GM19324 (cell line): ENCODE results near the gene AMPD2.

Source experiments
- ATAC-seq: cut with Tn5 transposase; IDR thresholded peaks from one replicate; pipeline ENCODE4 v1.9.1; 2021; ENCODE audit warnings: mild to moderate bottlenecking, moderate library complexity; ENCODE audit not compliant: unreplicated experiment, low FRiP score

Gene AMPD2

GRCh38 chr1:109615879-109616278, 3.8 kb upstream of the AMPD2 start:
- no peak for ATAC-seq

GRCh38 chr1:109616391-109616790, 3.2 kb upstream of the AMPD2 start:
- ATAC-seq = no peak

GRCh38 chr1:109617291-109617801, 2.3 kb upstream of the AMPD2 start:
- no peak for ATAC-seq

- ATAC-seq = no peak
Observed at GRCh38 chr1:109618661-109619575, 719 bp upstream of the AMPD2 start.

GRCh38 chr1:109620401-109620791, 759 bp downstream of the AMPD2 start:
- ATAC-seq = no peak

- peak; percentile 70 for ATAC-seq
Observed at GRCh38 chr1:109620841-109621286, 1.2 kb downstream of the AMPD2 start.

- ATAC-seq = no peak
Observed at GRCh38 chr1:109621379-109622136, 1.9 kb downstream of the AMPD2 start.

GRCh38 chr1:109622137-109622892, 2.7 kb downstream of the AMPD2 start:
- no peak for ATAC-seq

- no peak for ATAC-seq
Observed at GRCh38 chr1:109622895-109623294, 3.3 kb downstream of the AMPD2 start.

- ATAC-seq = no peak
Observed at GRCh38 chr1:109623601-109624161, 4.0 kb downstream of the AMPD2 start.

GRCh38 chr1:109624201-109625010, 4.8 kb downstream of the AMPD2 start:
- no peak for ATAC-seq

- no peak for ATAC-seq
Observed at GRCh38 chr1:109625176-109625575, 5.5 kb downstream of the AMPD2 start.

GRCh38 chr1:109625601-109626560, 6.2 kb downstream of the AMPD2 start:
- no peak for ATAC-seq

GRCh38 chr1:109626682-109627408, 7.2 kb downstream of the AMPD2 start:
- ATAC-seq = no peak

- no peak for ATAC-seq
Observed at GRCh38 chr1:109627692-109628399, 8.2 kb downstream of the AMPD2 start.

- ATAC-seq = no peak
Observed at GRCh38 chr1:109628540-109629321, 9.1 kb downstream of the AMPD2 start.
